Embryonic facial prominence (tissue), 1 donor: ENCODE results near the gene PPP1R16B.

Experiments
- DNase-seq: peaks from one replicate; pipeline ENCODE4 v3.0.0-alpha.2; 2016; ENCODE audit errors: extremely low spot score

The PPP1R16B gene

DNA sequence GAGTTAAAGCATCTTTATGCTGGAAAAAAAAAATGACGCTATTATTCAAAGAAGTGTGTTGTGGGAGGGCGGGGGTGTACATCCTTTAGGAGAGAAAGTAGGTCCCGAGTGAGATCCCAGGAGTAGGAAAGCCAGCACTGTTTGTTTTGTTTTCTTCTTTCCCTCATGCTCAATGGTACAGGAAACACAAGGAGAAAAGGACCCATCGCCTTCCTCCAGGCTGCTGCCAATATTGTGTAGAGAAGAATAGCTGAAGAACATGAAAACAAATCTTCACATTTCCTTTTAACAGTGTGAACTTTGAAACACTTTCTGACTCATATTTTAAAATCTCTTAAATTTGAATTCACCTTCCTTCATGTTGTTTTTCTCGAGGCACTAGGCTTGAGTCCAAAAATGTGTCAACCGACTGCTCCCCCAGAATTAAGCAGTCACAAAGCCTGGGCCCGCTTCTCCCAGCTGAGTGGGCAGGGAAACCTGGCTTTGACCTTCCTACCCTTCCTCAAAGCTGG is 22.3 kb downstream of the PPP1R16B start:
- no peak for DNase-seq

DNA sequence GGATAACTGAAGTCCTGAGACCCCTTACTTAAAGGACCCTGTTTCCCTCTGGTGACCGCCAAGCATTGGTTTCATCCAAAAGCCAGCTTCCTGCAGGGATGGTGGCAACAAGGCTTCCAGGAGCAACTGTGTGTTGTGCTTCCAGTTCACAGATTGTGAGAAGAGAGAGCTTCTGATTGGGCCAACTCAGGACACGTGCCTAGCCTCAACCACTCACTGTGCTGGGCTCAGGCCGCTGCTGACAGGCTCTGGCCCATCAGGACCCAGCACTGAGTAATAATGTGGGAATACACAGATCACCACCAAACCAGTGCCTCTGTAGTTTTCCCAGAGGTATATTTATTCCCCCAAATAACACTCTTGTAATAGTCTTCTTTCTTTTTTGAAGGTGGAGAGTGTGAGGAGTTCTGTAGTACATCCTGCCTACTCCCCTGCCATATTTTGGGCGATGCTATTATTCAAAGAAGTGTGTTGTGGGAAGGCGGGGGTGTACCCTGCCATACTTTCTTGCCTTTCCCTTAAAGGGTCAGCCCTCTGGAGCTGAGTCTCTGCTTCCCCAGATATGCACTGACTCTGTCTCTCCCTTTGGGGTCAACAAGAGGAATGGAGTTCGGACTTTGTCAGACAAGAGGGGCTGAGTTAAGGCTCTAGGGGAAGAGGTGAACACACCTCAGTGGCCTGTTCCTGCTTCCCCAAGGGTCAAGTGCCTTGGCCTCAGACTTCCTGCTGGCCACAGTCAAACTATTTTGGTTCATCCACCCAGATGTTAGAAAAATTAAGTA is 23.2 kb downstream of the PPP1R16B start:
- DNase-seq, result no peak

DNA sequence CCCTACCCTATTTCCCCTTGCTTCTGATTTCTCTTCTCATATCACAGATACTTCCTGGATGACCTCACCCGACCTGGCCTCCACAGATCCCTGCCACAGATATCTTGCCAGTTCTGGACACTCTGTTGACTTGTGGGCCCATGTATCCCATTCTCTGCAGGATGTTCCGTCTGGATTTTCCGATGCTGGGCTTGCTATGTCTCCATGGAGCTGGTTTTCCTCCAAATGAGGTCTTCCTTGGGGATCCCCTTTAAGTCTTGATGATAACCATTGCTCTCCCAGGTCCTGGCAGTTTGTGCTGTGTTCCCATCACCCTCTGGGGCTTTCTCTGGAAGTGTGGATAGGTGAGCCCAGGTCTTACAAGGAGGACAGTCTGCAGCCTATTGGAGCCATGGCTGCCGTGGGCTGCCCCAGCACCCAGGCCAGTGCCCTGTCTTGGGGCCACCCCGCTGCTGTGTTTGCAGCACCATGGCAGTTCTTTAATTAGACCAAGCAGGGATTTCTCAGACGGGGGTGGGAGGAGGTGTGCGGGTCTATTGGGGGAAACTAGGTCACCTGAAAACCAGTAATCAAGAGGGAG is 23.9 kb downstream of the PPP1R16B start:
- no peak for DNase-seq

DNA sequence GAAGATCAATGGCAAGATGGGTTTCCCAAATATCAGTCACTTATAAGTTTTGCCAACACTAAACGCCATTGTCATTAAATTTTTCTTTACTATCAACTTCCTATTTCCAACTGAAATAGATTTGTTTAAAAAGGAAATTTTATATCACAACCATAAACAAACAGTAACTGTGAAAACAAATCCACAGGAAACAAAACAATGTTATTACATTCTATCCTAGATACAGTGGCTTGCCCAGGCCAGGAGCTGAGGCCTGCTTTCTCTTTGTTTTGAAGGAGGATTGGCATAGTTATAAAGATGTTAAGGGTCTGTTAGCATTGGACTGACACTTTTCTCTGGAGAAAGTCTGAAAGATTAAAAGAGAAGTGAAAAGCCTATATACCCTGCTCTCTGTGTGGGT is 24.9 kb downstream of the PPP1R16B start:
- no peak for DNase-seq

DNA sequence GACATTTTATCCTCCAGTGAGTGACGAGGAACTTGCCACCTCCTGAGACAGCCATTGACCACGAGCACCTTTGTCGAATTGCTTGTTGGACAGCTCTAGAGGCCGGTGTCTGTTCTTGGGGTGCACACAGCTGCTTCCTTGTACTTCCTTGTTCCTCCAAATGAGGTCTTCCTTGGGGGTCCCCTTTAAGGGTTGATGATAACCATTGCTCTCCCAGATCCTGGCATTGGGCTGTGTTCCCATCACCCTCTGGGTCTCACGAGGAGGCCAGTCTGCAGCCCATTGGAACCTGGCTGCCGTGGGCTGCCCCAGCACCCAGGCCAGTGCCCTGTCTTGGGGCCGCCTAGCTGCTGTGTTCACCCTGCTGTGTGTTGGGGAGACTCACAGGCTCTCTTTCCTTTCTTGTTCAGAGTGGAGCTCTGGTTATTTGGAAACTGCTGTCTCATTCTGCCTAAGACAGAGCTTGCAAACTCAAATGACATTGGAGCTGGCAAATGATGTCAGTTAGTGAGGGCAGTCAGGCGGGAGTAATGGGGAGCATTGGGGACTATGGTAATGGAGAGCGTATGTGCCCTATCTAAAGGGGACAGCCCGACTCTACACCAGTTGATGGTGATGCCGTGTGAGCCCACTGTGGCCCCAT is 25.7 kb downstream of the PPP1R16B start:
- no peak for DNase-seq

DNA sequence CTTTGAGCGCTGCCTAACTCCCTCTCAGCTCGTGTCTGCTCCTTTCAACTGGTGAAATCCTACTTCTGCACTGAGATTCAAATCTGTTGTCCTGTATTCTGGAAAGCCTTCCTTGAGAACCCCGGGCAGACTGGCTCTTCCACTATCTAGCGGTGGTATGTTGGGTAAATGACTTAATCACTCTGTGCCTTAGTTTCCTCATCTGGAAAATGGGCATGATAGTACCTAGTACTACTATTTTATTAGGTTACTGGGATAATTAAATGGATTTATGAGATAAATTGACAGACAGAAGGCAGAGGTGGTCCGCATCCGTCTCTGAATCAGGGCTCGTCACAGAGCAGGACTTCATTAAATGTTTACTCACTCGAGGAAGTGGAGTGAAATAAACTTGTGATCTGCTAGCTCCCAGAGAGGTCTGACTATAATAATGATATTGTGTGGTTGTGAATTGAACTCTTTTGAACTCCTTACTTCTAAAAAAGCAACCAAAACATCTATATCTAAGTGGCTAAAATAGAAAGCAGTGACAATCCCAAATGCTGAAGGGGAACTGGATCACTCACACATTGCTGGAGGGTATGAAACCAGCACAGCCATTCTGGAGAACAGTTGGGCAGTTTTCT is 26.6 kb downstream of the PPP1R16B start:
- no peak for DNase-seq

DNA sequence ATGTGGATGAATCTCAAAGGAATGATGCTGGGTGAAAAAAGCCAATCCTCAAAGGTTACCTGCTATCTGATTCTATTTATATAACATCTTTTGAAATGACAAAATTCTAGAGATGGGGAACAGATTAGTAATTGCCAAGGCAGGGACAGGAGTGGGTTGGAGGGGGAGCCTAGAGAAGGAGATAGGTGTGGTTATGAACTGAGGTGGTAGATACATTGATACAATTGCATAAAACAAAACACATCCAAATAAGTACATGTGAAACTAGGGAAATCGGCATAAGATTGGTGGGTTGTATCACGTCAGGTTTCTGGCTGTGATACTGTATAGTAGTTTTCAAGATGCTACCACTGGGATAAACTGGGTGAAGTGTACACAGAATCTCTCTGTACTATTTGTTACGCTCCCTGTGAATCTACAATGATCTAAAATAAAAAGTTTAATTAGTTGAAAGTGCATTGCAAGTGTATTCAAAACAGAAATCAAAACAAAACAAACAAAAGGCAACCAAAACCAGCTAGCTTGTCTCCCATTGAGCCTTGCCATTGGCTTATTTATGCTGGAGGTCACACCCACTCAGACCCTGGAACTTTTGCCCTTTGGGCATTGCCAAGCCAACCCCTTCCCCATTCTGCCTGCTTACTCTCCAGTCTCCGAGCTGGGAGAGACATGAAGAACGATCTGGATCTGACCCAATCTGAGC is 27.8 kb downstream of the PPP1R16B start:
- DNase-seq, result no peak

DNA sequence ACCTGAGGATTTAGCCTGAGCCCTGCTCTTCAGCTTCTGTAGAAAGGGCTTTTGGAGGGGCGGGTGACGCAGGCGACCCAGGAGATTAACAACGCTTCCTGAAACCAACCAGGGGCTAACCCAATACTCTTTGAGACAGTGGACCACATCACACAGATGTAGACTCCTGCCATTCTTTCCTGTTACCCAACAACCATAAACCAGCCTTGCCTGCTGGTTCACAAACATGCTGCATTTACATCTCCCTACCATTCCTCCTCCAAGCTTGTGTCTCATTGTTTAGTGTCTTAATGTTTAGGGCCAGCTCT is 28.3 kb downstream of the PPP1R16B start:
- DNase-seq, result no peak

DNA sequence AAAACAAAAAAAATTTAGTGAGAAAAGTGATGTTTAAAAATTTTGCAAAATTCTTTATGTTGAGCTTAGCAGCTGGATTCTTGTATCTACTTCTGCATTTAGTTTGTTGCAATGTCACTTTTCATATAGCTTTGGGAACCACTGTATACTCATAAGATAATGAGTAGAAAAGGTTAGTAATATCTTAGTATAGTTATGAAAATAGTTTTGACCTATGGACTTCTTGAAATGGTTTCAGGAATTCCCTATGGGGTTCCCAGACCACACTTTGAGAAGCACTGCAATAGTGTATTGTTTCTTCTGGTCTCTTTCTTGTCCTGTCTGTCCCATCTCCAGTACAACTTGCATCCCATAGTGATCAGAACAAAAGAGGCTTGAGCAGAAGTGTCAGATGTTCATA is 29.4 kb downstream of the PPP1R16B start:
- no peak for DNase-seq

DNA sequence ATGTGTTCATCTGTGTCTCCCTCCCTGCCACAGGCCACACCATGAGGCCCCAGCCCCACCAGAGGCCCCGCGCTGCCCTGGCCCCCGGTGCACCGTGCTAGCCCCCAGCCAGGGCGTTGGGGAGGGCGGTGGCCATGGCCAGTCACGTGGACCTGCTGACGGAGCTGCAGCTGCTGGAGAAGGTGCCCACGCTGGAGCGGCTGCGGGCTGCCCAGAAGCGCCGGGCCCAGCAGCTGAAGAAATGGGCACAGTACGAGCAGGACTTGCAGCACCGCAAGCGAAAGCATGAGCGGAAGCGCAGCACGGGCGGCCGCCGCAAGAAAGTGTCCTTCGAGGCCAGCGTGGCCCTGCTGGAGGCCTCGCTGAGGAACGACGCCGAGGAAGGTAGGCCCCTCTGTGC is 30.3 kb downstream of the PPP1R16B start:
- DNase-seq, result no peak

DNA sequence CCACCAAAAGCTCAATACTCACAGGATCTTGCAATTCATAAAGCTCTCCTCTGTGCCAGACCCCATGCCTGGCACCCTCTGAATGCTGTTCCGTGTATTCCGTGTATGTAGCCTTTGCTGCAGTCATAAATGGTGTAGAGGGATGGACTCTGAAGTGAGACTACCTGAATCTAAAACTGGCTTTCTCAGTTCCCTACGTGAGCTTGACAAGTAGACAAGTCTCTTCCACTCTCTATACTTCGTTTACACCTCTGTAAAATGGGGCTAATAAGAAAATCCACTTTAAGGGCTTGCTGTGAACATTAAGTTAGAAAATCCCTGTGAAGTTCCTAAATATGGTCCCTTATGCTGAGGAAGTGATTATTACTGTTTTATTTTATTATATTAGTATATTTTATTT is 31.5 kb downstream of the PPP1R16B start:
- no peak for DNase-seq

DNA sequence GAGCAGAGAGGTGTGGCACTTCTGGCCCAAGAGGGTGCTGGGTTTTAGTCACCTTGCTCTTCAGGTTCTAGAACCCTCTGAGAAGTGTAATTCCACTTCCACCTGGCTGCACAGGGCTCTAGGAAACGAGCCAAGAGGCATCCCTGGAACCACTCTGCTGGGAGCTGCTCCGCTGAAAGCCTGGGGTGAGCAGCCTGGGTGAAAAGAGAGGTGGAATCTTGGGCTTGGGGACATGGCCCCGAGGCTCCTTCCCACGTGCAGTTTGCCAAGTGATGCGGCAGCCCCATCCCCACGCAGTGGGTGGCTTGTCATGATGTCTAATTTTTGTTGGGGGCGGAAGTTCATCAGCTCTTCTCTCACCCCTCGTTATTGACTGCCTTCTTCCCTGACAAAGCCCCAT is 32.8 kb downstream of the PPP1R16B start:
- no peak for DNase-seq

DNA sequence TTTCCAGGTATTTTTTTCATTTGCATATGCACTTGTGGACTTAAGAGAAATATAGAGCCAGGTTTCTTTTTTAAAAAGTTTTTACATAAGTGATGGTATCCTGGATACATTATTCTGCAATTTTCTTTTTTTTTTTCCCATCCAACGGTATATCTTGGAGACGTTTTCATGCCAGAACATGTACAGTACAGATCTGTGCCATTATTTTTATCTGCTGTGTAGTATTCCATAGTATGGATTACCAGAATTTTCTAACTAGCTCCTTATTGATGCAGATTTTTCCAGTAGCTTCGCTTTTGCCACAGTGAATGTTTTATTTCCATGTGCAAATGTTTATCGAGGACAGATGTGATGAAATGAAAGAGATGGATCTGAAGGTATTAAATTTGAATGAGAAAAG is 34.1 kb downstream of the PPP1R16B start:
- no peak for DNase-seq

DNA sequence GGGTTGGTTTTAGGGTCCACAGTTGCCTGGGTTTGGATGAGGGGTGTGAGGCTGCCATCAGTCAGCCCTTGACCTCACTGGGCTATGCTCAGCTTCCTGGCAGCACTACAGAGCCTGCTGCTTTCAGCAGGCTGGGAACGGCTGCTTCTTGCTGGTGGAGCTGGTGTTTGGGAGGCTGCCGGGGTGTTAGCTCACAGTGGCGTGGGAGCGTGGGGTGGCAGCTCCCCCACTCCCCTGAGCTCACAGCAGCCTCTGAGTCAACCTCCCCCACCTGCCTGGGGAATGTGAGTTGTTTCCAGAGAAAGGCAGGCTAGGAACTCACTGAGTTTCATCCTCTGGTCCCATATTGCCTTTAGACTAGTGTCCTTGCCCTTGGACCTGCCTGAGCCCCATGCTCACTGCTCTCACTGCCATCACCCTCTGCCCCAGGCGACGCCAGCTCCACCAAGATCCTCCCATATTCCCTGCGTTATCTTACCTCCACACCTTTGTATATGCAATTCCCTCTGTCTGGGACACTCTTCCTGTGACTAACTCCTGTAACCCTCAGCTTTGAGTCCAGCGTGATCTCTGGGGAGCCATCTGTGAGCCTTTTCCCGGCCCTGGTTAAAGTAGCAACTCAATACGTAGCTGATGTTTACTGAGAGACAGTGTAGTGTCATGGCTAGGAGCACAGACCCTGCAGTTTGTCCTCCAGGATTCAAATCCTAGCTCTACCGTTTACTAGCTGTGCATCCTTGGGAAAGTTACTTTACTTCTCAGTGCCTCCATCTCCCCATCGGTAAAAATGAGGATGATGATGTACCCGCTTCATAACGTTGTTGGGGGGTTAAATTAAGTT is 34.8 kb downstream of the PPP1R16B start:
- DNase-seq, result no peak

DNA sequence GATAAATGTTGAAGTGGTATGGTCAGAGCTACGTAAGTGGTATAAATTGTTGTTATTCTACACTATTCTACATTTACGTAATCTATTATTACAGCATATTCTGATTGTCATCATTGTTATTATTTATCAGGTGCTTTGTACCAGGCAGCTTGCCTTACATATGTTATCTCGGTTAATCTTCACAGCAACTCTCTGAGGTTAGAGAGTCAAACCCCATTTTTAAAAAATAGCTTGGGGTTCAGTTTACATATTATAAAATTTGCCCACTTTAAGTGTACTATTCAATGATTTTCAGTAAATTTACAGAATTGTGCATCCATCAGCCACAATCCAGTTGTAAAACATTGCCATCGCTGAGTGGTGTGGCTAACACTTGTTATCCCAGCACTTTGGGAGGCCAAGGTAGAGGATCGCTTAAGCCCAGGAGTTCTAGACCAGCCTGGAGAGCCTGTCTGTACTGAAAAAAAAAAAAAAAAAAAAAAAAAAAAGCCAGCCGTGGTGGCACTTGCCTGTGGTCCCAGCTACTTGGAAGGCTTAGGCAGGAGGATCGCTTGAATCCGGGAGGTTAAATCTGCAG is 35.5 kb downstream of the PPP1R16B start:
- no peak for DNase-seq

DNA sequence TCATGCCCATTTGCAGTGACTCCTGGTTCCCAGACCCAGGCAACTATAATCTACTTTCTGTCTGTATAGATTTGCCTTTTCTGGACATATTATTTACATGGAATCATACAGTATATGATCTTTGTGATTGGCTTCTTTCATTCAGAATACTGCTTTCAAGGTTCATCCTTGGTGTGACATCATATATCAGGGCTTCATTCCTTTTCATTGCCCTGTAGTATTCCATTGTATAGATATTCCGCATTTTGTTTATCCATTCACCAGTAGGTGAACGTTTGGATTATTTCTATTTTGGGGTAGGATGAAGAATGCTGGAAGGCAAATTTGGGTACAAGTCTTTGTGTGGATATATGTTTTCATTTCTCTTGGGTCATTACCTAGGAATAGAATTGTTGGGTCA is 36.1 kb downstream of the PPP1R16B start:
- DNase-seq, result no peak

DNA sequence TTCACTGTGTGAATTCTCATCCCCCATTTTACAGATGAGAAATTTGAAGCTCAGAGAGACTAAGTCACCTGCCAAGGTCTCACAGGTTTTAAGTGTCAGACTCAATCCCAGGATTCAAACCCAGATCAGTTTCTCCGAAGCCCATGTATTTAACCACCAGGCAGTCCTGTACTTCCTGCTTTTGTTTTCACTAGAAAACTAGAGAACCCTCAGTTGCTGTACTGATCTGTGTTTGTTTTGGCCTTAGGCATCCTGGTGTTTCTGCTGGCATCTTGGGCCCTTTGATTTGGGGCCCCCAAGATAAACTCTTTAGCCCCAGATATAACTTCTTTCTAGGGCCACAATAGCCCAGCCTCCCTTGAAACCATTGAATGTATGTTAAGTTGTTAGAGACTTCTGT is 36.5 kb downstream of the PPP1R16B start:
- no peak for DNase-seq

DNA sequence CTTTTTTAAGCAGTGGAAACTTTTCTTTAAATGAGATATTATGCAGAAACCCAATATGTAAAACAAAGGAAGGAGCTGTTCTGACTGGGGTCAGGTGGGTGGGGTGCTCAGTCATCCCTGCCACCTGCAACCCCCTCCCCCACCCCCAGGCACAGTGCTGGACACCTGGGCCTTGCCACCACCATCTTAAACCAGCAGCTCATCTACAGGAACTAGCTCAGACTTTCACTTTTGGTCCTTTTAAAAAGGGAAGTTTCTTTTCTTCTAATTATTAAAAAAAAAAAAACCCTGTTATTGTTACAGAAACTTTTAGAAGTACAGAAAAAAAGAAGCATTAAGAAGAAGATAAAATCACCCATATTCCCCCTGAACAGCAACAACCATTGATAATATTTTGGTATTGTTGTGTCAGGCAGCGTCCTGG is 37.1 kb downstream of the PPP1R16B start:
- DNase-seq, result no peak

DNA sequence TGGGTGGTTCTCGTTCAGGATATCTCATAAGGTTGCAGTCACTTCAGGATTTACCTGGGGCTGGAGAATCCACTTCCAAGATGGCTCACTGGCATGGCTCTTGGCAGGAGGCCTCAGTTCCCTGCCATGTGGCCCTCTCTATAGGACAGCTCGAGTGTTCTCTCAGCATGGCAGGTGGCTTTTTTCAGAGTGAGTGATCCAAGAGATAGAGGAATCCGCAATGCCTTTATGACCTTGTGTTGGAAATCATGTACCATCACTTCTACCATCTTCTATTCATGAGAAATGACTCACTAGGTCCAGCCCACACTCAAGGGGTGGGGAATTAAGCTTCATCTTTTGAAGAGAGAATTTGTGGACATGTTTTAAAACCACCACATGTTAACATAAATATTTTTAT is 37.8 kb downstream of the PPP1R16B start:
- DNase-seq, result no peak

DNA sequence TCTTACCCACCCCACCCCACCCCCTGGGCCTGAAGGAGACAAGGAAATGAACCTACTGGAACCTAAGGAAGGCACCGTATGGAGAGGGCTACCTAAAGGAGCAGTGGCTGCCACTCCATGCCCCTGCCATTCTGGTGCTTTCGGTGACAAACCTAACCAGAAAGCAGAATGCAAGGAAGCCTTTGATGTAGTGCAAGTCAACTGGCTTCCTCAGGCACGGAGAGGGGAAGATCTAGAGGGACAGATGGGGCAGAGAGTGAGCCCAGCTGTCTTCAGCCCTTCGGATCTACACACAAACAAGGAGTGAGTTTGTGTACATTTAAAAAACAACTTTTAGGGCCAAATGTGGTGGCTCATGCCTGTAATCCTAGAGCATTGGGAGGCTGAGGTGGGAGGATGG is 39.5 kb downstream of the PPP1R16B start:
- no peak for DNase-seq

DNA sequence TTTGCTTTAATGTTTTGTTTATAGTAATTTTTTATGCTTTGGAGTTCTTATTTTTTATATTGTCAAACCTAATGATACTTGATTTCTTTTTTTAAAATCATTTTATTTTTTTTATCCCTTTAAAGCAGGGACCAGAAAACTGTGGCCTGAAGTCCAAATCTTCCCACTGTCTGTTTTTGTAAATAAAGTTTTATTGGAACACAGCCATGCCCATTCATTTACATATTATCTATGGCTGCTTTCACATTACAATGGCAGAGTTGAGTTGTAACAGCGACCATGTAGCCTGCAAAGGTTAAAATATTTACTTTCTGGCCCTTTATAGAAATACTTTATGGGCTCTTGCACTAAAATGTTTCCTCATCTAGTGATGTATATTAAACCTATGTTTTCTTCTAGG is 42.3 kb downstream of the PPP1R16B start:
- DNase-seq, result no peak
